GM18867 (cell line): ENCODE results near the gene FNIP1.
"Not testable (repeated sequence)": the region's sequence is repeated elsewhere in the genome, so short reads cannot be mapped to it uniquely, and the experiment has no call there.

Experiments
- ATAC-seq: cut with Tn5 transposase; IDR thresholded peaks from one replicate; pipeline ENCODE4 v1.9.1; 2021; ENCODE audit warnings: mild to moderate bottlenecking, moderate library complexity; ENCODE audit not compliant: unreplicated experiment

The FNIP1 gene

GRCh38 chr5:131693894-131694293, 102.9 kb downstream of the FNIP1 start:
- no peak for ATAC-seq

- no peak for ATAC-seq
Measured at GRCh38 chr5:131685516-131686171, 111.2 kb downstream of the FNIP1 start.

- no peak for ATAC-seq
Measured at GRCh38 chr5:131684595-131684994, 112.2 kb downstream of the FNIP1 start.

GRCh38 chr5:131684051-131684450, 112.8 kb downstream of the FNIP1 start:
- ATAC-seq, result no peak

GRCh38 chr5:131682826-131683225, 114.0 kb downstream of the FNIP1 start:
- no peak for ATAC-seq

GRCh38 chr5:131682175-131682574, 114.6 kb downstream of the FNIP1 start:
- no peak for ATAC-seq

- no peak for ATAC-seq
Measured at GRCh38 chr5:131679911-131680310, 116.9 kb downstream of the FNIP1 start.

GRCh38 chr5:131678273-131678672, 118.5 kb downstream of the FNIP1 start:
- not testable (repeated sequence) for ATAC-seq

- no peak for ATAC-seq
Measured at GRCh38 chr5:131677115-131677514, 119.7 kb downstream of the FNIP1 start.

- ATAC-seq, result peak; percentile 21
Measured at GRCh38 chr5:131672776-131673175, 124.0 kb downstream of the FNIP1 start.

GRCh38 chr5:131671994-131672655, 124.7 kb downstream of the FNIP1 start:
- no peak for ATAC-seq

- ATAC-seq, result peak; percentile 51
Measured at GRCh38 chr5:131671409-131671808, 125.4 kb downstream of the FNIP1 start.

GRCh38 chr5:131664929-131665328, 131.9 kb downstream of the FNIP1 start:
- ATAC-seq, result no peak

GRCh38 chr5:131661933-131662332, 134.9 kb downstream of the FNIP1 start:
- ATAC-seq, result no peak

- no peak for ATAC-seq
Measured at GRCh38 chr5:131659841-131660240, 137.0 kb downstream of the FNIP1 start.

GRCh38 chr5:131659290-131659689, 137.5 kb downstream of the FNIP1 start:
- no peak for ATAC-seq

- no peak for ATAC-seq
Measured at GRCh38 chr5:131654776-131655175, 142.0 kb downstream of the FNIP1 start.

GRCh38 chr5:131654309-131654708, 142.5 kb downstream of the FNIP1 start:
- ATAC-seq, result no peak

- ATAC-seq, result no peak
Measured at GRCh38 chr5:131649161-131649560, 147.7 kb downstream of the FNIP1 start.

- peak; percentile 83 for ATAC-seq
Measured at GRCh38 chr5:131647048-131647769, 149.6 kb downstream of the FNIP1 start.

GRCh38 chr5:131644822-131645221, 152.0 kb downstream of the FNIP1 start:
- no peak for ATAC-seq

GRCh38 chr5:131644370-131644769, 152.4 kb downstream of the FNIP1 start:
- no peak for ATAC-seq
